GM23338 (cell line): ENCODE data around the gene BOLA3. TPM values are rescaled to one million over a fixed set of nuclear protein-coding genes. Genes with fewer than 3 reads are reported as not detected.

Experiments used
- ATAC-seq: fragments of 200-7000 bp; cut with Tn5 transposase; 3 replicates; pipeline ENCODE4 v1.9.1; 2020
- DNase-seq: peaks from one replicate; pipeline ENCODE4 v3.0.0-alpha.2; 2015; ENCODE audit warnings: low spot score
- H2AFZ ChIP-seq: fragments of 200-600 bp; sonication (generic); 2 replicates; pipeline ENCODE4 v1.8.0; 2016; ENCODE audit warnings: antibody characterized with exemption, mild to moderate bottlenecking, moderate library complexity
- H3F3A ChIP-seq: fragments of 200-600 bp; sonication (generic); replicated peaks from 2 replicates; pipeline ENCODE4 v1.8.0; 2017; ENCODE audit warnings: antibody characterized with exemption, mixed run types, low read depth
- H3K27ac ChIP-seq: fragments of 200-600 bp; sonication (generic); 2 replicates; pipeline ENCODE4 v1.6.1; 2016; ENCODE audit warnings: low read depth
- H3K27me3 ChIP-seq: fragments of 200-600 bp; sonication (generic); 2 replicates; pipeline ENCODE4 v1.8.0; 2016; ENCODE audit warnings: mild to moderate bottlenecking, mixed run types, moderate library complexity; ENCODE audit not compliant: insufficient read depth
- H3K36me3 ChIP-seq: fragments of 200-600 bp; sonication (generic); 2 replicates; pipeline ENCODE4 v1.8.0; 2016; ENCODE audit warnings: mild to moderate bottlenecking; ENCODE audit not compliant: insufficient read depth
- H3K4me1 ChIP-seq: fragments of 200-600 bp; sonication (generic); 2 replicates; pipeline ENCODE4 v1.8.0; 2016; ENCODE audit warnings: mild to moderate bottlenecking, moderate library complexity; ENCODE audit not compliant: insufficient read depth
- H3K4me2 ChIP-seq: fragments of 200-600 bp; sonication (generic); 2 replicates; pipeline ENCODE4 v1.7.1; 2017; ENCODE audit warnings: mixed run types
- H3K4me3 ChIP-seq: fragments of 200-600 bp; sonication (generic); 2 replicates; pipeline ENCODE4 v1.6.1; 2016; ENCODE audit warnings: mixed run types
- H3K79me2 ChIP-seq: fragments of 200-600 bp; sonication (generic); replicated peaks from 2 replicates; pipeline ENCODE4 v1.8.0; 2017; ENCODE audit warnings: mild to moderate bottlenecking; ENCODE audit not compliant: insufficient read depth
- H3K9me2 ChIP-seq: fragments of 200-600 bp; sonication (generic); 2 replicates; pipeline ENCODE4 v1.8.0; 2017; ENCODE audit not compliant: insufficient read depth
- H4K20me1 ChIP-seq: fragments of 200-600 bp; sonication (generic); replicated peaks from 2 replicates; pipeline ENCODE4 v1.8.0; 2017; ENCODE audit warnings: mild to moderate bottlenecking; ENCODE audit not compliant: insufficient read depth
- H3K27ac Mint-ChIP-seq: 2 replicates; pipeline ENCODE4 v1.8.0; 2020; ENCODE audit warnings: inconsistent platforms, mild to moderate bottlenecking, moderate library complexity, mixed read lengths
- H3K27me3 Mint-ChIP-seq: 3 replicates; pipeline ENCODE4 v1.8.0; 2022; ENCODE audit warnings: low read depth, mild to moderate bottlenecking, moderate library complexity, mixed read lengths, inconsistent platforms; ENCODE audit not compliant: insufficient read depth, poor library complexity
- H3K36me3 Mint-ChIP-seq: 3 replicates; pipeline ENCODE4 v1.8.0; 2021; ENCODE audit warnings: low read depth, mild to moderate bottlenecking, inconsistent platforms, moderate library complexity, mixed read lengths
- H3K4me1 Mint-ChIP-seq: 3 replicates; pipeline ENCODE4 v1.8.0; 2020; ENCODE audit warnings: mild to moderate bottlenecking, inconsistent platforms, mixed read lengths
- H3K4me3 Mint-ChIP-seq: 3 replicates; pipeline ENCODE4 v1.8.0; 2021; ENCODE audit warnings: moderate library complexity, mild to moderate bottlenecking, inconsistent platforms, mixed read lengths
- H3K9me3 Mint-ChIP-seq: 3 replicates; pipeline ENCODE4 v1.8.0; 2020; ENCODE audit warnings: moderate library complexity, mild to moderate bottlenecking, inconsistent platforms, mixed read lengths
- CREB1 ChIP-seq: fragments of 250-450 bp; sonication (Bioruptor Pico); IDR thresholded peaks from 2 replicates; pipeline ENCODE4 v1.5.0; 2020; ENCODE audit warnings: low read depth, mild to moderate bottlenecking, moderate library complexity
- CTCF ChIP-seq, 2 experiments: fragments of 200-600 bp in 1 of 2; sonication (generic) in 1 of 2; conservative IDR thresholded peaks; 2 replicates each; pipeline versions ENCODE4 v1.5.1 to v1.6.1; 2016 to 2017; ENCODE audit warnings: antibody characterized with exemption in 2 of 2, low read depth in 2 of 2, mild to moderate bottlenecking in 2 of 2, moderate library complexity in 1 of 2
- EZH2 ChIP-seq: fragments of 200-600 bp; sonication (generic); IDR thresholded peaks from one replicate; pipeline ENCODE4 v1.8.0; 2017; ENCODE audit warnings: antibody characterized with exemption, mild to moderate bottlenecking, low read depth; ENCODE audit not compliant: unreplicated experiment
- EZH2phosphoT487 ChIP-seq: fragments of 200-600 bp; sonication (generic); IDR thresholded peaks from one replicate; pipeline ENCODE4 v1.8.1; 2018; ENCODE audit warnings: antibody characterized with exemption; ENCODE audit not compliant: unreplicated experiment
- JUNB ChIP-seq: IDR thresholded peaks from one replicate; pipeline ENCODE4 v1.6.1; 2016; ENCODE audit warnings: antibody characterized with exemption; ENCODE audit not compliant: unreplicated experiment
- NANOG ChIP-seq: IDR thresholded peaks from 2 replicates; pipeline ENCODE4 v1.6.1; 2016; ENCODE audit warnings: antibody characterized with exemption, borderline replicate concordance
- POLR2AphosphoS5 ChIP-seq: IDR thresholded peaks from 2 replicates; pipeline ENCODE4 v1.6.1; 2016; ENCODE audit warnings: antibody characterized with exemption, low read depth
- REST ChIP-seq: IDR thresholded peaks from one replicate; pipeline ENCODE4 v1.6.1; 2018; ENCODE audit warnings: antibody characterized with exemption; ENCODE audit not compliant: unreplicated experiment
- STAT1 ChIP-seq: IDR thresholded peaks from one replicate; pipeline ENCODE4 v1.6.1; 2016; ENCODE audit warnings: antibody characterized with exemption; ENCODE audit not compliant: unreplicated experiment
- ZNF114 ChIP-seq: fragments of 250-450 bp; sonication (Bioruptor Pico); IDR thresholded peaks from 2 replicates; pipeline ENCODE4 v1.5.0; 2020; ENCODE audit warnings: mild to moderate bottlenecking, moderate library complexity
- ZNF331 ChIP-seq: fragments of 250-450 bp; sonication (Bioruptor Pico); IDR thresholded peaks from 2 replicates; pipeline ENCODE4 v1.5.0; 2020; ENCODE audit warnings: low read depth, mild to moderate bottlenecking, moderate library complexity
- ZNF462 ChIP-seq: fragments of 250-450 bp; sonication (Bioruptor Pico); IDR thresholded peaks from 2 replicates; pipeline ENCODE4 v1.5.0; 2020; ENCODE audit warnings: mild to moderate bottlenecking, moderate library complexity
- polyA plus RNA-seq: library from polyadenylated mRNA; unstranded; fragments of >200 nt; fragmentation: Nextera tagmentation; extraction: Ambion mirVana; gene quantifications from 2 replicates; pipeline ENCODE4 v1.2.1, GENCODE V29; 2016
- total RNA-seq: library from RNA; depleted of rRNA; stranded (reverse); fragments of >200 nt; shearing (Covaris generic); gene quantifications from 2 replicates; pipeline ENCODE4 v1.2.3, GENCODE V29; 2014
- TF ChIP-seq, protein P1 (sequence below): IDR thresholded peaks from 2 replicates; pipeline ENCODE4 v1.6.1; 2016; ENCODE audit warnings: antibody characterized with exemption

Gene BOLA3
- total and polyA plus RNA-seq, 2 experiments from 2014 or later: 89.8 to 233 TPM

- Histone ChIP-seq H3K27ac (no peak overlapping the region), H4K20me1 (no peaks in the 10 kb centered on the region; the same call in 1 of the 2 replicates), H3K4me2 (no peak overlapping the region), H3K79me2 (no peaks in the 10 kb centered on the region), H3K27me3 (no peaks in the 10 kb centered on the region), H3K4me1 (no peaks in the 10 kb centered on the region), H3K36me3 (no peaks in the 10 kb centered on the region; the same call in 1 of the 2 replicates), H2AFZ (no peak overlapping the region), H3K4me3 (no peak overlapping the region), H3K9me2 (no peaks in the 10 kb centered on the region), H3F3A (0 out of 2 replicates have a peak, but pooled peaks cover 3% of the 10 kb centered on the region)
- DNase-seq (no peak), ATAC-seq (no peak)
- TF ChIP-seq STAT1: no peak
- TF ChIP-seq ZNF462 (CRISPR knock-in tag): no peak
- TF ChIP-seq NANOG: no peak
- TF ChIP-seq CTCF (conservative IDR thresholded peaks at IDR 0.05; ENCODE audit: low read depth in 2 of 2): no peak
- TF ChIP-seq ZNF114 (CRISPR knock-in tag): no peak
- TF ChIP-seq CREB1 (CRISPR knock-in tag): no peak
- no peak for TF ChIP-seq JUNB
- TF ChIP-seq POLR2AphosphoS5: no peak
- no peak for TF ChIP-seq EZH2
- TF ChIP-seq ZNF331 (CRISPR knock-in tag): no peak
- TF ChIP-seq EZH2phosphoT487: no peak
- TF ChIP-seq REST: no peak
- TF ChIP-seq, protein P1, sequence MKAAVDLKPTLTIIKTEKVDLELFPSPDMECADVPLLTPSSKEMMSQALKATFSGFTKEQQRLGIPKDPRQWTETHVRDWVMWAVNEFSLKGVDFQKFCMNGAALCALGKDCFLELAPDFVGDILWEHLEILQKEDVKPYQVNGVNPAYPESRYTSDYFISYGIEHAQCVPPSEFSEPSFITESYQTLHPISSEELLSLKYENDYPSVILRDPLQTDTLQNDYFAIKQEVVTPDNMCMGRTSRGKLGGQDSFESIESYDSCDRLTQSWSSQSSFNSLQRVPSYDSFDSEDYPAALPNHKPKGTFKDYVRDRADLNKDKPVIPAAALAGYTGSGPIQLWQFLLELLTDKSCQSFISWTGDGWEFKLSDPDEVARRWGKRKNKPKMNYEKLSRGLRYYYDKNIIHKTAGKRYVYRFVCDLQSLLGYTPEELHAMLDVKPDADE: no peak
- Mint-ChIP-seq H3K4me3 (no peak overlapping the region), H3K27ac (no peak overlapping the region), H3K9me3 (no peaks in the 10 kb centered on the region), H3K4me1 (peaks cover 3% of the 10 kb centered on the region; the same call in 2 of the 3 replicates), H3K27me3 (peaks cover 9% of the 10 kb centered on the region), H3K36me3 (peaks cover 43% of the 10 kb centered on the region)
Observed at GRCh38 chr2:74099271-74099670, 48.4 kb downstream of the BOLA3 start.
